ENCODE data around the gene PLEKHG4B. TPM values are rescaled to one million over a fixed set of nuclear protein-coding genes. Genes with fewer than 3 reads are reported as not detected.

Gene PLEKHG4B
- polyA plus RNA-seq, 1 donor (not counting 4 experiments of a cell fraction or from before 2014, with no cell fraction given), result not detected

- H3K27me3 ChIP-seq (ENCODE audit: control insufficient read depth, extremely low read depth, insufficient read depth, low read length), result no peaks in the 10 kb centered on the region
- no peak overlapping the region for H3K27ac ChIP-seq (ENCODE audit: control insufficient read depth, insufficient read depth, low read length)
- no peak overlapping the region for H2AFZ ChIP-seq (ENCODE audit: control insufficient read depth, low read length)
- H3K4me3 ChIP-seq (ENCODE audit: control insufficient read depth in 2 of 3, extremely low read depth in 1 of 3, insufficient read depth in 2 of 3, low read depth in 1 of 3, low read length in 3 of 3), result no peak overlapping the region
- TF ChIP-seq, protein P1, sequence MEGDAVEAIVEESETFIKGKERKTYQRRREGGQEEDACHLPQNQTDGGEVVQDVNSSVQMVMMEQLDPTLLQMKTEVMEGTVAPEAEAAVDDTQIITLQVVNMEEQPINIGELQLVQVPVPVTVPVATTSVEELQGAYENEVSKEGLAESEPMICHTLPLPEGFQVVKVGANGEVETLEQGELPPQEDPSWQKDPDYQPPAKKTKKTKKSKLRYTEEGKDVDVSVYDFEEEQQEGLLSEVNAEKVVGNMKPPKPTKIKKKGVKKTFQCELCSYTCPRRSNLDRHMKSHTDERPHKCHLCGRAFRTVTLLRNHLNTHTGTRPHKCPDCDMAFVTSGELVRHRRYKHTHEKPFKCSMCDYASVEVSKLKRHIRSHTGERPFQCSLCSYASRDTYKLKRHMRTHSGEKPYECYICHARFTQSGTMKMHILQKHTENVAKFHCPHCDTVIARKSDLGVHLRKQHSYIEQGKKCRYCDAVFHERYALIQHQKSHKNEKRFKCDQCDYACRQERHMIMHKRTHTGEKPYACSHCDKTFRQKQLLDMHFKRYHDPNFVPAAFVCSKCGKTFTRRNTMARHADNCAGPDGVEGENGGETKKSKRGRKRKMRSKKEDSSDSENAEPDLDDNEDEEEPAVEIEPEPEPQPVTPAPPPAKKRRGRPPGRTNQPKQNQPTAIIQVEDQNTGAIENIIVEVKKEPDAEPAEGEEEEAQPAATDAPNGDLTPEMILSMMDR (optimal IDR thresholded peaks at IDR 0.05 in 1 of 3, IDR thresholded peaks at IDR 0.05 in 1 of 3, conservative IDR thresholded peaks at IDR 0.05 in 1 of 3; ENCODE audit: extremely low read depth in 1 of 3, insufficient read depth in 2 of 3, low read length in 3 of 3), result no peak
- no peak for TF ChIP-seq EZH2 (IDR thresholded peaks at IDR 0.05; ENCODE audit: low read length)
- no peak overlapping the region for H3K4me2 ChIP-seq (ENCODE audit: control insufficient read depth, extremely low read depth, insufficient read depth, low read depth, low read length)
- FAIRE-seq, result no peak
- H3K36me3 ChIP-seq (ENCODE audit: control insufficient read depth in 2 of 2, extremely low read depth in 1 of 2, insufficient read depth in 2 of 2, low read length in 2 of 2), result no peaks in the 10 kb centered on the region
- no peaks in the 10 kb centered on the region for H3K9me1 ChIP-seq (ENCODE audit: control insufficient read depth, extremely low read depth, insufficient read depth, low read length)
- no peak overlapping the region for H3K9ac ChIP-seq (ENCODE audit: control insufficient read depth, extremely low read depth, insufficient read depth, low read length)
- no peaks in the 10 kb centered on the region for H3K4me1 ChIP-seq (ENCODE audit: control insufficient read depth, extremely low read depth, insufficient read depth, low read length)
- dilution Hi-C loops (cut with MboI; ENCODE audit: extremely low pct_ligation_motif_present, low sequenced_read_pairs), result no loop called here
- no peaks in the 10 kb centered on the region for H3K79me2 ChIP-seq (ENCODE audit: control insufficient read depth, insufficient read depth, low read length)
- no peak for DNase-seq (ENCODE audit: low read depth, low spot score)
- H4K20me1 ChIP-seq (ENCODE audit: control insufficient read depth, extremely low read depth, insufficient read depth, low read length), result no peaks in the 10 kb centered on the region
- H3K9me3 ChIP-seq (ENCODE audit: control insufficient read depth, low read depth, low read length), result no peaks in the 10 kb centered on the region
Observed at GRCh38 chr5:126806-127205, 34.8 kb downstream of the PLEKHG4B start.

- Histone ChIP-seq H3K9me3 (ENCODE audit: control insufficient read depth, low read depth, low read length) (no peaks in the 10 kb centered on the region), H3K4me3 (ENCODE audit: control insufficient read depth in 2 of 3, extremely low read depth in 1 of 3, insufficient read depth in 2 of 3, low read depth in 1 of 3, low read length in 3 of 3) (no peak overlapping the region), H2AFZ (ENCODE audit: control insufficient read depth, low read length) (no peak overlapping the region), H3K9ac (ENCODE audit: control insufficient read depth, extremely low read depth, insufficient read depth, low read length) (no peak overlapping the region), H3K4me1 (ENCODE audit: control insufficient read depth, extremely low read depth, insufficient read depth, low read length) (no peaks in the 10 kb centered on the region), H3K27ac (ENCODE audit: control insufficient read depth, insufficient read depth, low read length) (no peak overlapping the region), H3K4me2 (ENCODE audit: control insufficient read depth, extremely low read depth, insufficient read depth, low read depth, low read length) (no peak overlapping the region), H4K20me1 (ENCODE audit: control insufficient read depth, extremely low read depth, insufficient read depth, low read length) (no peaks in the 10 kb centered on the region), H3K36me3 (ENCODE audit: control insufficient read depth in 2 of 2, extremely low read depth in 1 of 2, insufficient read depth in 2 of 2, low read length in 2 of 2) (no peaks in the 10 kb centered on the region), H3K9me1 (ENCODE audit: control insufficient read depth, extremely low read depth, insufficient read depth, low read length) (no peaks in the 10 kb centered on the region), H3K79me2 (ENCODE audit: control insufficient read depth, insufficient read depth, low read length) (no peaks in the 10 kb centered on the region), H3K27me3 (ENCODE audit: control insufficient read depth, extremely low read depth, insufficient read depth, low read length) (no peaks in the 10 kb centered on the region)
- no peak for FAIRE-seq
- TF ChIP-seq EZH2 (IDR thresholded peaks at IDR 0.05; ENCODE audit: low read length), result no peak
- TF ChIP-seq, protein P1 (optimal IDR thresholded peaks at IDR 0.05 in 1 of 3, IDR thresholded peaks at IDR 0.05 in 1 of 3, conservative IDR thresholded peaks at IDR 0.05 in 1 of 3; ENCODE audit: extremely low read depth in 1 of 3, insufficient read depth in 2 of 3, low read length in 3 of 3), result no peak
- dilution Hi-C loops (cut with MboI; ENCODE audit: extremely low pct_ligation_motif_present, low sequenced_read_pairs), result no loop called here
- no peak for DNase-seq (ENCODE audit: low read depth, low spot score)
Observed at GRCh38 chr5:127886-128285, 35.9 kb downstream of the PLEKHG4B start.

Measured in keratinocyte (primary cell).